Tibial nerve (tissue), 4 donors: Measurements from ENCODE around the gene NTF3. TPM values are rescaled to one million over a fixed set of nuclear protein-coding genes. Genes with fewer than 3 reads are reported as not detected.

ENCODE experiments used
- DNase-seq, 2 donors: peaks; one replicate each; pipeline ENCODE4 v3.0.0-alpha.2; 2019; ENCODE audit warnings: low spot score in 2 of 2
- H3K27ac ChIP-seq, 4 donors: fragments of 200-600 bp; sonication (generic) in 3 of 4; one replicate each; pipeline ENCODE4 v1.5.1; 2017 to 2019; ENCODE audit warnings: mild to moderate bottlenecking in 1 of 4
- H3K27me3 ChIP-seq, 2 donors: fragments of 200-600 bp; sonication (generic) in 1 of 2; one replicate each; pipeline versions ENCODE4 v1.5.1 to v1.6.0; 2017 to 2019
- H3K36me3 ChIP-seq, 3 donors: fragments of 200-600 bp; sonication (generic); one replicate each; pipeline ENCODE4 v1.5.1; 2018 to 2019
- H3K4me1 ChIP-seq, 4 donors: fragments of 200-600 bp; sonication (generic) in 3 of 4; one replicate each; pipeline ENCODE4 v1.5.1; 2017 to 2019
- H3K4me3 ChIP-seq, 4 donors: fragments of 200-600 bp; sonication (generic) in 3 of 4; one replicate each; pipeline ENCODE4 v1.5.1; 2017 to 2019; ENCODE audit warnings: mild to moderate bottlenecking in 1 of 4, moderate library complexity in 1 of 4
- H3K9me3 ChIP-seq, 4 donors: fragments of 200-600 bp; sonication (generic) in 3 of 4; one replicate each; pipeline ENCODE4 v1.5.1; 2017 to 2019
- EP300 ChIP-seq, 2 donors: sonication (generic); formaldehyde crosslinking; IDR thresholded peaks; one replicate each; pipeline ENCODE4 v1.6.1; 2017; ENCODE audit warnings: antibody characterized with exemption in 2 of 2, mild to moderate bottlenecking in 1 of 2
- POLR2A ChIP-seq, 2 donors: fragments of 450-650 bp; IDR thresholded peaks; one replicate each; pipeline ENCODE4 v1.6.1; 2017; ENCODE audit warnings: antibody characterized with exemption in 2 of 2, mild to moderate bottlenecking in 2 of 2, moderate library complexity in 2 of 2
- WGBS, 2 donors: methylation state at CpG; one replicate each; pipeline ENCODE4 v1.1.5; 2018; 5-methylcytosine and 5-hydroxymethylcytosine counted together
- total RNA-seq, 4 donors: library from RNA; depleted of rRNA; stranded (reverse); fragments of >200 nt; gene quantifications; one replicate each; pipeline ENCODE4 v1.1.0, GENCODE V29; 2016
- TF ChIP-seq, protein P1 (sequence below), 5 experiments: fragments of 200-600 bp in 3 of 5; fragments of 450-650 bp in 2 of 5; sonication (generic) in 3 of 5; IDR thresholded peaks; one replicate each; pipeline ENCODE4 v1.5.1; 2016 to 2019; ENCODE audit warnings: antibody characterized with exemption in 5 of 5, mild to moderate bottlenecking in 3 of 5, moderate library complexity in 2 of 5

The NTF3 gene
- total RNA-seq, 4 donors from 2014 or later, result 1.2 to 5.3 TPM; not detected in 2

DNA sequence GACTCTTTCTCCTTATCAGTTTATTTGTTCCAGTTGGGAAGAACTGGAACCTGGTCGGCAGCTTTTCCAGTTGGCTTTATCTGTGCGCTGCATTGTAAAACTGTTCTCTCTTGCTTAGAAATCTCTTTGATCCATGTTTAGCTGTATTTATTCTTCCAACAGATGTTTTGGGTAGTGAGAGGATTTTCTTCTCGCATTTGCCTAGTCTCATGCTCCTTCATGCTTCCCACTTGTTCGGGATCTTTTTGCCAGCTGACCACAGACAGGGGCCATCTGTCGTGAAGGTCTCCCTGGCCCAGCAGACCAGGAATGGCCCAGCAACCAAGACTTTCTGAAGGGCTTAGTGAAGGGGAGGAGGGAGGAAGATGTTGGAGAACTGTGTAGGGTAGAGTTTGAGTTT lies 21.6 kb downstream of the NTF3 start:
- no peak for TF ChIP-seq EP300 (IDR thresholded peaks at IDR 0.05)
- no peak for TF ChIP-seq POLR2A (IDR thresholded peaks at IDR 0.05)
- TF ChIP-seq, protein P1, sequence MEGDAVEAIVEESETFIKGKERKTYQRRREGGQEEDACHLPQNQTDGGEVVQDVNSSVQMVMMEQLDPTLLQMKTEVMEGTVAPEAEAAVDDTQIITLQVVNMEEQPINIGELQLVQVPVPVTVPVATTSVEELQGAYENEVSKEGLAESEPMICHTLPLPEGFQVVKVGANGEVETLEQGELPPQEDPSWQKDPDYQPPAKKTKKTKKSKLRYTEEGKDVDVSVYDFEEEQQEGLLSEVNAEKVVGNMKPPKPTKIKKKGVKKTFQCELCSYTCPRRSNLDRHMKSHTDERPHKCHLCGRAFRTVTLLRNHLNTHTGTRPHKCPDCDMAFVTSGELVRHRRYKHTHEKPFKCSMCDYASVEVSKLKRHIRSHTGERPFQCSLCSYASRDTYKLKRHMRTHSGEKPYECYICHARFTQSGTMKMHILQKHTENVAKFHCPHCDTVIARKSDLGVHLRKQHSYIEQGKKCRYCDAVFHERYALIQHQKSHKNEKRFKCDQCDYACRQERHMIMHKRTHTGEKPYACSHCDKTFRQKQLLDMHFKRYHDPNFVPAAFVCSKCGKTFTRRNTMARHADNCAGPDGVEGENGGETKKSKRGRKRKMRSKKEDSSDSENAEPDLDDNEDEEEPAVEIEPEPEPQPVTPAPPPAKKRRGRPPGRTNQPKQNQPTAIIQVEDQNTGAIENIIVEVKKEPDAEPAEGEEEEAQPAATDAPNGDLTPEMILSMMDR (IDR thresholded peaks at IDR 0.05), result no peak
- no peak overlapping the region for H3K4me3 ChIP-seq
- no peaks in the 10 kb centered on the region for H3K36me3 ChIP-seq
- H3K27me3 ChIP-seq, result no peaks in the 10 kb centered on the region
- H3K4me1 ChIP-seq, result peaks cover 0 to 15% (median 0%) of the 10 kb centered on the region in 4 donors
- 79 to 82% methylated on average over 5 of the region's 5 CpGs for WGBS, 2 donors
- no peak for DNase-seq
- no peak overlapping the region for H3K27ac ChIP-seq
- H3K9me3 ChIP-seq, result no peaks in the 10 kb centered on the region

DNA sequence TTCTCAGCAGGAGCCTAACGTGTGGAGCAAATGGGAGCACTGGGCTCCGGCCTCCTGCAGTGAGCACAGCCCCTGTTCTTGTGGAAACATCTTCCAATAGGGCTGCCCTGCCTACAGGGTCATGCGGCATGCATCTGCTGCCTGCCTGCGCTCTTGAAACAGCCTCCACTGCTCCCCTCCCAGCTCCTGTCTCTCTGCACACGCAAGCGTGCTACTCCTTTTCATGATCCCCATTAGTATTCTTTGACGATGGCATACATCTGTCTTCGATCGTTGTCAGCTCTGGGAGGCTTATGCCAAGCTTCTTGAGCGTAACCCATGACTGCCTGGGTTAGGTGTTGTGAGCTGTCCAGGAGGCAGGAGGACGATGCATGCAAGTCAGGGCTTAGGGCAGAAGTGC lies 23.1 kb downstream of the NTF3 start:
- DNase-seq, result no peak
- TF ChIP-seq, protein P1 (IDR thresholded peaks at IDR 0.05), result no peak
- TF ChIP-seq POLR2A (IDR thresholded peaks at IDR 0.05) (no peak), EP300 (IDR thresholded peaks at IDR 0.05) (no peak)
- Histone ChIP-seq H3K4me1 (peaks cover 0 to 4% (median 0%) of the 10 kb centered on the region in 4 donors), H3K27ac (no peak overlapping the region), H3K27me3 (no peaks in the 10 kb centered on the region), H3K4me3 (no peak overlapping the region), H3K9me3 (no peaks in the 10 kb centered on the region), H3K36me3 (no peaks in the 10 kb centered on the region)
- 71 to 86% methylated on average over 11 of the region's 11 CpGs for WGBS, 2 donors

DNA sequence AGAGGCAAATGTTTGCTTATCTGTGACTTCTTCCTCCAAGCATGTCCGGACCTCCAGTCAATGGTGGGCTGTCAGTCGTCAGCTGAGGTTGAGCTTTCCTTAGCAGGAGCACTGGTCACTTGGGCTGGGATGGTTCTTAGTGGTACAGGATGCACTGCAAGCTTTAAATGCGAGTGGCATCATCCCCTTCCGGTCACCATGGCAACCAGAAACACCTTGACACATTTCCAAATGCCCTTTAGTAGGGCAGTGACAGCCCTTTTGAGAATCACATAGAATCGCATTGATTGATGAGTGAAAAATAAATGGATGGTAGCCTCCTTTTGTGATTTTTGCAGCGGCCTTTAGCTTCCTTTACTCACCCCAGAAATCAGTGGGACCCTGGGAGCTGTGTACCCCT lies 24.1 kb downstream of the NTF3 start:
- 87 to 89% methylated on average over 6 of the region's 6 CpGs for WGBS, 2 donors
- TF ChIP-seq, protein P1 (IDR thresholded peaks at IDR 0.05), result no peak
- Histone ChIP-seq H3K9me3 (no peaks in the 10 kb centered on the region), H3K4me3 (no peak overlapping the region), H3K27me3 (no peaks in the 10 kb centered on the region), H3K4me1 (peaks cover 0 to 4% (median 0%) of the 10 kb centered on the region in 4 donors), H3K36me3 (no peaks in the 10 kb centered on the region), H3K27ac (no peak overlapping the region)
- DNase-seq, result no peak

DNA sequence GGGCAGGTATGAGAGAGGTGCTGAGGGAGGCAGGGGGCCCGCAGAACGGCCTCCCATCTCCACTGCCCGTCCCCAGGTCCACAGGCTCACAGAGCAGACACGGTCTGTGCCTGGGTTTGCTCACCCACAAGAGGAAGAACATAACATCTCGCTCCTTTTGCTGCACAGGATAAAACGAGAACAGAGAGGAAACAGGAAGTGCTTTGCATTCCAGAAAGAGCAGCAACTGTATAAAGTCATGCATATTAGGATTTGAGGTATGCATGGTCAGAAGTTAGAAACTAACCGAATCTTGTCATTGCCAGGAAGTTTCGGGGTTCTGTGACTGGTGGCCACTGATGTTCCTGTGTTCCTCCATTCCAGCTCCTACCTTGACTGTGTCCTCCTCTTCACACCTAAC lies 25.0 kb downstream of the NTF3 start:
- H3K27ac ChIP-seq, result no peak overlapping the region
- no peak for DNase-seq
- WGBS, 2 donors, result 30 to 37% methylated on average over 8 of the region's 8 CpGs

DNA sequence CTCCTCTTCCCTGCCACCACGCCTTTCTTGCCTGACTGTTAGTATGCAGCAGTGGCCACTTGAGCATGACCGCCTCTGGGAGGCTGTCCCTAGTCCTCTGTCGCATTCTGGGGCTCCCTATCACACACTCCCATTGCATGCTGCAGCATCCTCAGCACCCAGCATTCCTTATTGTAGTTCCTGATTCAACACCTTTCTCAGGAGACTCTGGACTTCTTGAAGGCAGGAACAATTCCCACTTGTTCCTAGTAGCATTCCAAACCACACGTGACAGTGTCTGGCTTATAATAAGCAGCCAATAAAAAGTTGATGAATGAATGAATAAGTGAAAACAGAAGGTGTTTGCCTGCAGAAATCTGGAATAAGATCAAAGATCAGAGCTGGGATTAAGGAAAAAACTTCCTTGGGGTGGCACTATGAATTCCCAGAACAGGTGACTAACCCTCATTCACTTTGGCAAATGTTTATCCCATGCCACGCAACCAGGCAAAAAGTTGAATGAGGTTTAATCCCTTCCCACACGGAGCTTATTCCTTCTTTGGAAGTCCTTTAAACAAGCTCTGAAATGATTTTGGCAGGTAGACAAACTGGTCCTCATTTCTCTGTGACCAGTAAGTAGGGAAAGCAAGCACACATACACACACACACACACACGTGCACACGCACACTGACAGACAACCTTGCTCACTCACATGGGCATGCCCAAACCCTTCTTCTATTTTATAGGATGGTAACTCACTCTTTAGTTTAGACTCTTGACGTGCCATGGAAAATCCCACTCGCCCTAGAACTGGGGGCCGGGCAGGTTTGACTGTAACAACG lies 26.5 kb downstream of the NTF3 start:
- TF ChIP-seq EP300 (IDR thresholded peaks at IDR 0.05), result no peak
- no peak for TF ChIP-seq POLR2A (IDR thresholded peaks at IDR 0.05)
- TF ChIP-seq, protein P1 (IDR thresholded peaks at IDR 0.05), result no peak

More for the DNA sequence above, 25.0 kb downstream of the NTF3 start:
- peaks cover 0 to 4% (median 0%) of the 10 kb centered on the region in 4 donors for H3K4me1 ChIP-seq
- H3K27me3 ChIP-seq, result no peaks in the 10 kb centered on the region
- H3K36me3 ChIP-seq, result no peaks in the 10 kb centered on the region
- TF ChIP-seq EP300 (IDR thresholded peaks at IDR 0.05) (no peak), POLR2A (IDR thresholded peaks at IDR 0.05) (no peak)
- TF ChIP-seq, protein P1 (IDR thresholded peaks at IDR 0.05), result no peak
- no peak overlapping the region for H3K4me3 ChIP-seq
- no peaks in the 10 kb centered on the region for H3K9me3 ChIP-seq

More for the DNA sequence above, 26.5 kb downstream of the NTF3 start:
- Histone ChIP-seq H3K9me3 (no peaks in the 10 kb centered on the region), H3K36me3 (no peaks in the 10 kb centered on the region), H3K27me3 (no peaks in the 10 kb centered on the region), H3K27ac (no peak overlapping the region), H3K4me1 (peaks cover 0 to 4% (median 0%) of the 10 kb centered on the region in 4 donors), H3K4me3 (no peak overlapping the region)
- no peak for DNase-seq
- 80 to 85% methylated on average over 12 of the region's 12 CpGs for WGBS, 2 donors
